OCI-LY3 (cell line): ENCODE data around the gene SOX11.

Source experiments
- H2AFZ ChIP-seq: fragments of 200-600, 300-600 bp; shearing (Covaris generic); 2 replicates; pipeline ENCODE4 v1.6.0; 2014; ENCODE audit warnings: antibody characterized with exemption, low read depth, low read length
- H3K27ac ChIP-seq: fragments of 200-600, 300-600 bp; sonication (generic); 2 replicates; pipeline ENCODE4 v1.5.1; 2014; ENCODE audit warnings: mild to moderate bottlenecking, low read length, moderate library complexity, mixed read lengths
- H3K27me3 ChIP-seq: fragments of 200-600, 300-600 bp; sonication (generic); 2 replicates; pipeline ENCODE4 v1.6.1; 2014; ENCODE audit warnings: low read depth, low read length, mixed read lengths
- H3K36me3 ChIP-seq: fragments of 200-600, 300-600 bp; sonication (generic); replicated peaks from 2 replicates; pipeline ENCODE3; 2014; ENCODE audit warnings: low read depth, low read length, mixed read lengths
- H3K4me1 ChIP-seq: fragments of 300-600, 200-600 bp; sonication (generic); 2 replicates; pipeline ENCODE4 v1.6.1; 2014; ENCODE audit warnings: low read length, mixed read lengths
- H3K4me2 ChIP-seq: fragments of 200-600, 300-600 bp; sonication (generic); 2 replicates; pipeline ENCODE4 v1.6.1; 2014; ENCODE audit warnings: low read length, mixed read lengths
- H3K4me3 ChIP-seq: fragments of 300-600, 200-600 bp; sonication (generic); 2 replicates; pipeline ENCODE4 v1.5.1; 2014; ENCODE audit warnings: antibody characterized with exemption, mild to moderate bottlenecking, low read length, moderate library complexity
- H3K79me2 ChIP-seq: fragments of 300-600, 200-600 bp; shearing (Covaris generic); 2 replicates; pipeline ENCODE4 v1.6.1; 2014; ENCODE audit warnings: mild to moderate bottlenecking, low read length, mixed read lengths
- H3K9ac ChIP-seq: fragments of 300-600, 200-600 bp; shearing (Covaris generic); 2 replicates; pipeline ENCODE4 v1.6.0; 2014; ENCODE audit warnings: mild to moderate bottlenecking, low read length, moderate library complexity
- H3K9me3 ChIP-seq: fragments of 200-600, 300-600 bp; shearing (Covaris generic); 2 replicates; pipeline ENCODE4 v1.6.1; 2014; ENCODE audit warnings: low read length, mixed read lengths; ENCODE audit not compliant: insufficient read depth
- H4K20me1 ChIP-seq: fragments of 200-600, 300-600 bp; sonication (generic); 2 replicates; pipeline ENCODE4 v1.6.1; 2016; ENCODE audit warnings: low read length, mixed read lengths; ENCODE audit not compliant: insufficient read depth
- CTCF ChIP-seq: fragments of 200-600, 300-600 bp; sonication (generic); IDR thresholded peaks from 2 replicates; pipeline ENCODE4 v1.5.1; 2014; ENCODE audit warnings: antibody characterized with exemption, low read length, low read depth
- EZH2phosphoT487 ChIP-seq: fragments of 200-600 bp; shearing (Covaris generic); IDR thresholded peaks from 2 replicates; pipeline ENCODE4 v1.6.1; 2018; ENCODE audit warnings: antibody characterized with exemption, mixed run types, low read depth

The SOX11 gene

GRCh38 chr2:5686536-5686935 is 5.6 kb upstream of the SOX11 start:
- H3K36me3 ChIP-seq, result no peaks in the 10 kb centered on the region
- no peak overlapping the region for H3K4me2 ChIP-seq
- H2AFZ ChIP-seq, result no peak overlapping the region
- no peaks in the 10 kb centered on the region for H4K20me1 ChIP-seq
- H3K4me1 ChIP-seq, result no peaks in the 10 kb centered on the region
- H3K9ac ChIP-seq, result no peak overlapping the region
- TF ChIP-seq CTCF (no peak), EZH2phosphoT487 (no peak)
- no peaks in the 10 kb centered on the region for H3K27me3 ChIP-seq
- no peaks in the 10 kb centered on the region for H3K9me3 ChIP-seq
- H3K27ac ChIP-seq, result no peak overlapping the region
- H3K79me2 ChIP-seq, result no peaks in the 10 kb centered on the region
- H3K4me3 ChIP-seq, result no peak overlapping the region

GRCh38 chr2:5689750-5690149 is 2.4 kb upstream of the SOX11 start:
- H3K4me2 ChIP-seq, result no peak overlapping the region

GRCh38 chr2:5690286-5690685 is 1.9 kb upstream of the SOX11 start:
- H3K27ac ChIP-seq, result no peak overlapping the region
- no peak overlapping the region for H3K9ac ChIP-seq
- H2AFZ ChIP-seq, result no peak overlapping the region
- H3K4me2 ChIP-seq, result no peak overlapping the region
- no peak for TF ChIP-seq CTCF
- no peak for TF ChIP-seq EZH2phosphoT487
- H3K4me3 ChIP-seq, result no peak overlapping the region
- H3K4me1 ChIP-seq, result no peaks in the 10 kb centered on the region
- no peaks in the 10 kb centered on the region for H3K36me3 ChIP-seq
- no peaks in the 10 kb centered on the region for H3K27me3 ChIP-seq
- no peaks in the 10 kb centered on the region for H3K79me2 ChIP-seq
- no peaks in the 10 kb centered on the region for H4K20me1 ChIP-seq
- no peaks in the 10 kb centered on the region for H3K9me3 ChIP-seq

More at GRCh38 chr2:5689750-5690149, 2.4 kb upstream of the SOX11 start:
- TF ChIP-seq CTCF (no peak), EZH2phosphoT487 (no peak)
- Histone ChIP-seq H3K9me3 (no peaks in the 10 kb centered on the region), H3K4me1 (no peaks in the 10 kb centered on the region), H3K27me3 (no peaks in the 10 kb centered on the region), H3K79me2 (no peaks in the 10 kb centered on the region), H3K9ac (no peak overlapping the region), H3K4me3 (no peak overlapping the region), H3K36me3 (no peaks in the 10 kb centered on the region), H4K20me1 (no peaks in the 10 kb centered on the region), H3K27ac (no peak overlapping the region), H2AFZ (no peak overlapping the region)

- Histone ChIP-seq H3K4me3 (no peak overlapping the region), H3K79me2 (no peaks in the 10 kb centered on the region), H2AFZ (no peak overlapping the region), H4K20me1 (no peaks in the 10 kb centered on the region), H3K4me2 (no peak overlapping the region), H3K36me3 (no peaks in the 10 kb centered on the region), H3K27ac (no peak overlapping the region), H3K4me1 (no peaks in the 10 kb centered on the region), H3K27me3 (no peaks in the 10 kb centered on the region), H3K9ac (no peak overlapping the region), H3K9me3 (no peaks in the 10 kb centered on the region)
- TF ChIP-seq CTCF (no peak), EZH2phosphoT487 (no peak)
Measured at GRCh38 chr2:5690718-5691220, 1.4 kb upstream of the SOX11 start.
